KOPT-K1 (cell line): ENCODE results near the gene CYP2S1.
"Not testable (repeated sequence)": the region's sequence is repeated elsewhere in the genome, so short reads cannot be mapped to it uniquely, and the experiment has no call there.

Experiments
- H3K27ac ChIP-seq: fragments of 200-600 bp; sonication (generic); 2 replicates; pipeline ENCODE4 v1.5.1; 2016; ENCODE audit warnings: antibody characterized with exemption, mild to moderate bottlenecking, low read depth, low read length; ENCODE audit not compliant: poor library complexity, severe bottlenecking
- H3K36me3 ChIP-seq: fragments of 200-600 bp; sonication (generic); 2 replicates; pipeline ENCODE4 v1.5.1; 2017; ENCODE audit warnings: antibody characterized with exemption, mild to moderate bottlenecking, low read length, moderate library complexity; ENCODE audit not compliant: insufficient read depth
- H3K9me3 ChIP-seq: fragments of 200-600 bp; sonication (generic); 2 replicates; pipeline ENCODE4 v1.5.1; 2017; ENCODE audit warnings: antibody characterized with exemption, low read length, mild to moderate bottlenecking; ENCODE audit not compliant: insufficient read depth, poor library complexity, severe bottlenecking

The CYP2S1 gene

GRCh38 chr19:41186971-41187883 lies 5.8 kb upstream of the CYP2S1 start:
- Histone ChIP-seq H3K9me3 (no peaks in the 10 kb centered on the region), H3K27ac (no peak overlapping the region), H3K36me3 (no peaks in the 10 kb centered on the region)

GRCh38 chr19:41187884-41188279 lies 5.1 kb upstream of the CYP2S1 start:
- H3K36me3 ChIP-seq = no peaks in the 10 kb centered on the region
- no peak overlapping the region for H3K27ac ChIP-seq

DNA sequence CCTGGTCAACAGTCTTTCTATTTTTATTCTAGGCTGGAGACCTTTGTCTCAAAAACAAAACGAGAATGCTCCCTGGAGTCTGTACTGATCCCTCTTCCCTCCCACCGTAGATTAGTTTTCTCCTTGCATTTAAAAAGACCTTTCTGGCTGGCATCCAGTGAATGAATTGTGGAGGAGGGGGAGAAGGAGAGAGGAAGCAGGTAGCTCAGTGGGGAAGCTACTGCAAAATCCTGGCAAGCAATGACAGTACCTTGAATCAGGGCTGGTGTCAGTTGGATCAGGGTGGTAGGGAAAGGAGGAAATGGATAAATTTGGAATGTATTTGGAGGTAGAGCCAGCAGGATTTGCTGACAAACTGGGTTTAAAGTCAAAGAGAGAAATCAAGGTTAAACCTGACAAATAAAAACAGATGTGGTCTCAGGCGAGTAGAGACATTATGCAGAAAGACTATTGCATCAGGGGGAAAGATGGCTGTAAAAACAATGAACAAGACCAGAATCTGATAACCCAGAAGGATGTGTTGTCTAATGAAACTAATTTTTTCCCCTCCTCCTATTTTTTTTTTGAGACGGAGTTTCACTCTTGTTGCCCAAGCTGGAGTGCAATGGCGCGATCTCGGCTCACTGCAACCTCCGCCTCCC lies 3.5 kb upstream of the CYP2S1 start:
- no peak overlapping the region for H3K27ac ChIP-seq
- no peaks in the 10 kb centered on the region for H3K9me3 ChIP-seq
- no peaks in the 10 kb centered on the region for H3K36me3 ChIP-seq

More at GRCh38 chr19:41187884-41188279, 5.1 kb upstream of the CYP2S1 start:
- H3K9me3 ChIP-seq = no peaks in the 10 kb centered on the region

GRCh38 chr19:41193430-41194156 lies 574 bp downstream of the CYP2S1 start:
- H3K27ac ChIP-seq = no peak overlapping the region
- H3K9me3 ChIP-seq = no peaks in the 10 kb centered on the region
- H3K36me3 ChIP-seq = no peaks in the 10 kb centered on the region

GRCh38 chr19:41194157-41194552 lies 1.1 kb downstream of the CYP2S1 start:
- no peaks in the 10 kb centered on the region for H3K36me3 ChIP-seq
- H3K27ac ChIP-seq = no peak overlapping the region
- H3K9me3 ChIP-seq = no peaks in the 10 kb centered on the region

DNA sequence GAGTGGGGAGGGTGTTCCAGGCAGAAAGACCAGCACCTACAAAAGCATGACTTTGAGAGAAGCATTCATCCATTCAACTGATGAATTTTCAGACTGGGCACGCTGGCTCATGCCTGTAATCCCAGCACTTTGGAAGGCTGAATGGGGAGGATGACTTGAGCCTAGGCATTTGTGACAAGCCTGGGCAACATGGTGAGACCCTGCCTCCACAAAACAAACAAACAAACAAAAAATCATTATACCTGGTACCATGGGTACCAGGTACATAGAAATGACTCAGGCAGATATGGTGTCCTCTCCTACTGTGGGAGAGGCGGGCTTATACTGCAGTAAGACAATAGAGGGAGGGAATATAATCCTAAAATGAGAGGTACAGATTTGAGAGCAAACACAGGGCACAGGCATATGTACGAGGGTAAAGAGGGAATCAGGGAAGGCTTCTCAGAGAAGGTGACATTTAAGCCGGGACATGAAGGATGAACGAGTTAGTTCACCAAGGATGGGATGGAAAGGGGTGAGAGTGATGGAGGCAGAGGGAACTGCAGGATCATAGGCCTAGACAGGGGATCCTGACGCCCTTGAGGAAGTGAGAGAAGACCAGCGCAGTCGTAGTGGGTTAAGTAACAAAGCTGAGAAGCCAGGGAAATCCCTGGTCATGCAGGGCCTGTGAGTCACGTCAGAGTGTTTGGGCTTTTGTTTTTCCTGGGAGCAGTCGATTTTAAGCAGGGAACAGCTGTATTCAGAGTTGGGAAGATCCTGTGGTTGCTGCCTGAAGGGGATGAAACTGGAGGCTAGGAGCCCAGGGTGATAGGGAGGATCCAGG lies 2.9 kb downstream of the CYP2S1 start:
- Histone ChIP-seq H3K9me3 (no peaks in the 10 kb centered on the region), H3K36me3 (no peaks in the 10 kb centered on the region), H3K27ac (no peak overlapping the region)

DNA sequence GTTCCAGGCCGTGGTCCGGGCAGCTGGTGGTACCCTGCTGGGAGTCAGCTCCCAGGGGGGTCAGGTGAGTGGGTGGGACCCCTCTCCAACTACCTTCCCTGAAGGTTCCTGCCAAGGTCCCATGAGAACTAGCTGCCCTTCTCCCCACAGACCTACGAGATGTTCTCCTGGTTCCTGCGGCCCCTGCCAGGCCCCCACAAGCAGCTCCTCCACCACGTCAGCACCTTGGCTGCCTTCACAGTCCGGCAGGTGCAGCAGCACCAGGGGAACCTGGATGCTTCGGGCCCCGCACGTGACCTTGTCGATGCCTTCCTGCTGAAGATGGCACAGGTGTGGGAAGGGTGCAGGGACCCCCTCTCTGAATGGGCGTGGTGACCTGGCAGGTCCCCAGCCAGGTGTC lies 5.5 kb downstream of the CYP2S1 start:
- Histone ChIP-seq H3K36me3 (no peaks in the 10 kb centered on the region), H3K27ac (no peak overlapping the region), H3K9me3 (no peaks in the 10 kb centered on the region)

GRCh38 chr19:41203371-41203770 lies 10.4 kb downstream of the CYP2S1 start:
- Histone ChIP-seq H3K9me3 (no peaks in the 10 kb centered on the region), H3K27ac (no peak overlapping the region), H3K36me3 (no peaks in the 10 kb centered on the region)

- not testable (repeated sequence) for H3K36me3 ChIP-seq, H3K27ac ChIP-seq, H3K9me3 ChIP-seq
Observed at GRCh38 chr19:41204338-41204737, 11.3 kb downstream of the CYP2S1 start.

- Histone ChIP-seq H3K36me3 (no peaks in the 10 kb centered on the region), H3K27ac (no peak overlapping the region), H3K9me3 (no peaks in the 10 kb centered on the region)
Observed at GRCh38 chr19:41205995-41206394, 13.0 kb downstream of the CYP2S1 start.

- Histone ChIP-seq H3K36me3 (no peaks in the 10 kb centered on the region), H3K9me3 (no peaks in the 10 kb centered on the region), H3K27ac (no peak overlapping the region)
Observed at GRCh38 chr19:41206456-41206855, 13.4 kb downstream of the CYP2S1 start.

DNA sequence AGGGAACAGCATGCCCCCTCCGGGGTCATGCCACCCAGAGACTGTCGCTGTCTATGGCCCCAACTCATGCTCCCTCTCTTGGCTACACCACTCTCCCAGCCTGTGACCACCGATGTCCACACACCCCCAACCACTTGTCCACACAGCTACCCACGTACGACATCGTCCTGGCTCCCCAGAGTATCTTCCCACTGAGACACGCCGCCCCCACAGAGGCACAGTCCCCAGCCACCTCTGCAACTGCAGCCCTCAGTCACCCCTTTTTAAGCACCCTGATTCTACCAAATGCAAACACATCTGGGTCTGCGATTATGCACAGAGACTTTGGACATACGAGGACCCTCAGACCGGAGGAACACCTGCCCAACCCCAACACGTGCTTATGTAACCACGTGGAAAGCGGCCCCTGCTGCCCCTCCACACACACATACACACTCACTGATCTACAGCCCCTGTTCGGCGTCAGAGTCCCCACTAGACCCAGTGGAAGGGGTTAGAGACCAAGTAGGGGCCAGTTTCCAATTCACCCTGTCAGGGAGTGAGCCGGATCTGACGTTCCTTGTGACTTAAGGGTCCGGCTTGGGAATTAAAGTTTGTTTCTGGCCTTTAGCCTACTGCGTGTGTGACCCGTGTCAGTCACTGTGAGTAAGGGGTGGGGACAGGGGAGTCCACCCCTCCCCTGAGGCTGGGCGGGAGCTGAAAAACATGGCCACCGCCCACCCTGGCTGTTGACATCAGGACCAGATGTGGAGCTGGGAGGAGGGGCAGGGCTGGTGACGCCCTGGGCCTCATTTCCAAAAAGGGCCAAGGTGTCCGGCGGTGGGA lies 14.1 kb downstream of the CYP2S1 start:
- H3K27ac ChIP-seq = no peak overlapping the region
- H3K36me3 ChIP-seq = no peaks in the 10 kb centered on the region
- H3K9me3 ChIP-seq = no peaks in the 10 kb centered on the region

DNA sequence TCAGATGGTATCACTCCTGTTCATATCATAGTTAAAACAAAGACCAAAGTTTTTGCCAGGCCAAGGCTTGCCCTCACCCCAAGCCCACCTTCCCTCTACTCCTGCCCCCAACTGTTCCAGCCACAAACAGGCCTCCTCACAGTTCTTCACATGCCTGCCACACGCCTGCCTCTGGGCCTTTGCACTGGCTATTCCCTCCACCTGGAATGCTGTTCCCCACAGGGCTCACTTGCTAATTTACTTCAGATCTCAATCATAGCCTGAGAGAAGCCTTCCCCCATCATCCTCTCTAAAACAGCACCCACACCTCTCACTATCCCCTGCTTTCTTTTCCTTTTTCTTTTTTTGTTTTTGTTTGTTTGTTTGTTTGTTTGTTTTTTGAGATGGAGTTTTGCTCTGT lies 21.1 kb downstream of the CYP2S1 start:
- no peaks in the 10 kb centered on the region for H3K36me3 ChIP-seq
- H3K9me3 ChIP-seq = no peaks in the 10 kb centered on the region
- H3K27ac ChIP-seq = no peak overlapping the region

DNA sequence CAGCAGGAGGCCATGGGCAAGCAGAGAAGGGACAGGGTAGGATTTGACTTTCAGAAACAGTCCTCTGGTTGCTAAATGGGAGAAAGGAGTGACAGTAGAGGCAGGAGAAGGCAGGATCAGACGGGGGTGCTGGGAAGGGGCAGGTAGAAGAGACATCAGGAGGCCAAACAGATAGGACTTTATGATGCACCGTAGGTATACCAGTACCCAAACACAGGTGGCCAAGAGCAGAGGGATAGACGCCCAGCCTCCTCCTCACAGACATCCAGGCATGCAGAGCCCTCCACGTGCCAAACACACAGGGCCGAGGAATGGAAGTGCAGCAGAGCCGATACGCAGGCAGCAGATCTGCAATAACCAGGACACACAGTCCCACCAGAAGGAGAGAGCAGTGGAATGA lies 24.7 kb downstream of the CYP2S1 start:
- Histone ChIP-seq H3K36me3 (no peaks in the 10 kb centered on the region), H3K9me3 (no peaks in the 10 kb centered on the region), H3K27ac (no peak overlapping the region)
